K562 (cell line): ENCODE results near the gene DUSP16. TPM values are rescaled to one million over a fixed set of nuclear protein-coding genes. Genes with fewer than 3 reads are reported as not detected.

Experiments used
- ATAC-seq: fragments of 200-7000 bp; cut with Tn5 transposase; 3 replicates; pipeline ENCODE4 v1.9.1; 2020; ENCODE audit warnings: moderate library complexity
- BruUV-seq: library from RNA; stranded (reverse); fragments of 400-500 nt; replicated peaks from 2 replicates; lab custom pipeline; 2021; lab: Mats Ljungman, UMichigan
- CTCF ChIA-PET: fragments of 300-600 bp; formaldehyde crosslinking; extraction: SDS; loops from one replicate; lab custom pipeline; 2021; ENCODE audit warnings: low intra/inter-chr PET ratio; lab: Yijun Ruan, JAX
- POLR2A ChIA-PET: fragments of 300-600, 350-650 bp; sonication (Branson Sonifier 250); formaldehyde crosslinking; extraction: SDS; loops from one replicate; lab custom pipeline; 2021; ENCODE audit warnings: antibody characterized with exemption, inconsistent platforms; lab: Yijun Ruan, JAX
- DNase-seq, 4 experiments: peaks; one replicate each; pipeline versions ENCODE4 v3.0.0 to v3.0.0-alpha.2; 2011 to 2018; ENCODE audit warnings: low spot score in 3 of 4, mixed read lengths in 3 of 4; ENCODE audit errors: extremely low read depth in 1 of 4
- FAIRE-seq: peaks from 2 replicates; lab custom pipeline; 2011; peaks lifted over from hg19 to GRCh38; lab: Jason Lieb, UNC
- H2AFZ ChIP-seq: 2 replicates; pipeline ENCODE4 v1.6.0; 2011; ENCODE audit warnings: low read depth, low read length, control low read depth, inconsistent platforms
- H3K27ac ChIP-seq: fragments of 200-600 bp; 3 replicates; pipeline ENCODE4 v1.8.0; 2011; ENCODE audit warnings: low read depth, mild to moderate bottlenecking, control low read depth, inconsistent platforms, low read length, moderate library complexity, mixed read lengths; ENCODE audit errors: extremely low read depth
- H3K27me3 ChIP-seq, 2 experiments: fragments of 300-600 bp in 1 of 2; 2 replicates in 1 of 2; 3 replicates in 1 of 2; pipeline versions ENCODE4 v1.6.0 to v1.8.0; 2011; ENCODE audit warnings: inconsistent platforms in 2 of 2, low read length in 2 of 2, mild to moderate bottlenecking in 1 of 2, mixed read lengths in 1 of 2, moderate library complexity in 1 of 2; ENCODE audit not compliant: control insufficient read depth in 2 of 2, insufficient read depth in 2 of 2
- H3K36me3 ChIP-seq: fragments of 300-600 bp; 3 replicates; pipeline ENCODE4 v1.8.0; 2011; ENCODE audit warnings: mild to moderate bottlenecking, low read length, inconsistent platforms; ENCODE audit not compliant: control insufficient read depth, insufficient read depth
- H3K4me1 ChIP-seq, 2 experiments: fragments of 200-600 bp in 1 of 2; replicated peaks in 1 of 2; 2 replicates in 1 of 2; 3 replicates in 1 of 2; pipeline versions ENCODE4 v1.5.1 to v1.8.0; 2011; ENCODE audit warnings: inconsistent platforms in 2 of 2, low read length in 2 of 2, mild to moderate bottlenecking in 1 of 2, mixed read lengths in 1 of 2, moderate library complexity in 1 of 2; ENCODE audit not compliant: control insufficient read depth in 2 of 2, insufficient read depth in 2 of 2
- H3K4me2 ChIP-seq: 2 replicates; pipeline ENCODE4 v1.6.1; 2011; ENCODE audit warnings: low read length, control low read depth, inconsistent platforms, mixed read lengths; ENCODE audit not compliant: insufficient read depth
- H3K4me3 ChIP-seq: fragments of 200-600 bp; sonication (generic), shearing (Covaris generic); 2 replicates; pipeline ENCODE4 v1.5.1; 2016; ENCODE audit warnings: control low read depth, inconsistent platforms
- H3K79me2 ChIP-seq: fragments of 200-600 bp; 3 replicates; pipeline ENCODE4 v1.8.0; 2011; ENCODE audit warnings: low read length, inconsistent platforms; ENCODE audit not compliant: control insufficient read depth, insufficient read depth
- H3K9ac ChIP-seq, 2 experiments: 2 replicates each; pipeline versions ENCODE4 v1.6.0 to v1.6.1; 2011; ENCODE audit warnings: low read depth in 2 of 2, low read length in 2 of 2, control low read depth in 1 of 2, inconsistent platforms in 1 of 2, mild to moderate bottlenecking in 1 of 2, mixed read lengths in 1 of 2; ENCODE audit not compliant: insufficient read depth in 1 of 2
- H3K9me1 ChIP-seq: one replicate; pipeline ENCODE4 v1.6.0; 2011; ENCODE audit warnings: inconsistent platforms, mild to moderate bottlenecking, low read length, moderate library complexity; ENCODE audit not compliant: control insufficient read depth, insufficient read depth
- H3K9me3 ChIP-seq: replicated peaks from 2 replicates; pipeline ENCODE4 v1.5.1; 2011; ENCODE audit warnings: low read depth, low read length, inconsistent platforms; ENCODE audit not compliant: control insufficient read depth, insufficient read depth
- H4K20me1 ChIP-seq: replicated peaks from 2 replicates; pipeline ENCODE4 v1.6.1; 2011; ENCODE audit warnings: low read length, inconsistent platforms, mixed read lengths; ENCODE audit not compliant: control insufficient read depth, insufficient read depth
- CCNT2 ChIP-seq: IDR thresholded peaks from 2 replicates; pipeline ENCODE4 v1.6.1; 2011; ENCODE audit warnings: borderline replicate concordance, low read depth, mild to moderate bottlenecking, moderate library complexity, mixed read lengths, low read length; ENCODE audit not compliant: insufficient read length; ENCODE audit errors: extremely low read depth
- EGR1 ChIP-seq: fragments of 450-650 bp; conservative IDR thresholded peaks from 2 replicates; pipeline ENCODE4 v1.6.1; 2017; ENCODE audit warnings: mild to moderate bottlenecking
- FUS ChIP-seq: fragments of 200-400 bp; formaldehyde crosslinking; optimal IDR thresholded peaks from 2 replicates; pipeline ENCODE3; 2017; ENCODE audit warnings: low read depth, low read length
- GATAD2A ChIP-seq: fragments of 450-650 bp; IDR thresholded peaks from 2 replicates; pipeline ENCODE4 v1.6.1; 2017
- MAFF ChIP-seq: IDR thresholded peaks from 2 replicates; pipeline ENCODE4 v1.6.1; 2012; ENCODE audit warnings: low read length, improper control_type of control experiment
- MAZ ChIP-seq, 2 experiments: fragments of 450-650 bp in 1 of 2; sonication (generic) in 1 of 2; formaldehyde crosslinking; IDR thresholded peaks in 1 of 2; conservative IDR thresholded peaks in 1 of 2; 2 replicates each; pipeline versions ENCODE4 v1.4.0 to v1.5.0; 2020; ENCODE audit warnings: mild to moderate bottlenecking in 1 of 2, missing genetic modification reagents in 1 of 2
- NFATC3 ChIP-seq: fragments of 450-650 bp; IDR thresholded peaks from 2 replicates; pipeline ENCODE4 v1.6.1; 2017; ENCODE audit warnings: mild to moderate bottlenecking
- RBM39 ChIP-seq: fragments of 200-400 bp; formaldehyde crosslinking; optimal IDR thresholded peaks from 2 replicates; pipeline ENCODE3; 2018; ENCODE audit warnings: low read depth, low read length
- WGBS: fragments of 100-300 bp; shearing (Covaris generic); methylation state at CpG from one replicate; pipeline ENCODE4 v1.1.6; 2016; ENCODE audit warnings: low coverage, mixed read lengths; ENCODE audit not compliant: insufficient coverage; ENCODE audit errors: missing lambda C conversion rate; 5-methylcytosine and 5-hydroxymethylcytosine counted together
- in situ Hi-C: fragments of 300-500 bp; cut with MboI; formaldehyde crosslinking; loops from 4 replicates; pipeline ENCODE4 v1.15.0; 2018; ENCODE audit warnings: inconsistent platforms, mixed read lengths
- intact Hi-C: fragments of 100-400 bp; cut with micrococcal nuclease; formaldehyde crosslinking; loops from 2 replicates; pipeline ENCODE4 v1.14.2; 2022
- polyA plus RNA-seq, 8 experiments: library from polyadenylated mRNA; depleted of rRNA in 4 of 8; stranded (reverse) in 5 of 8; unstranded in 3 of 8; fragments of >200 nt; fragmentation: Nextera tagmentation in 2 of 8; fragmentation: Illumina TruSeq in 1 of 8; extraction: Ambion mirVana in 2 of 8; extraction: Trizol in 1 of 8; gene quantifications; 2 replicates each; pipeline versions ENCODE4 v1.2.1 to v1.2.3, GENCODE V29; 2011 to 2014; ENCODE audit warnings: inconsistent platforms in 1 of 8, missing spikeins in 1 of 8
- total RNA-seq, 7 experiments: library from RNA; depleted of rRNA in 6 of 7; stranded (reverse); fragments of >200 nt in 6 of 7; fragmentation: Illumina TruSeq in 2 of 7; extraction: Trizol in 2 of 7; gene quantifications; 2 replicates each; pipeline versions ENCODE4 v1.2.1 to v1.2.3, GENCODE V29; 2011 to 2021; ENCODE audit warnings: low replicate concordance in 1 of 7
- TF ChIP-seq, protein P1 (sequence below): fragments of 250-450 bp; sonication (Bioruptor Pico); IDR thresholded peaks from 2 replicates; pipeline ENCODE4 v1.5.1; 2021; ENCODE audit warnings: mild to moderate bottlenecking
- TF ChIP-seq, protein P2 (sequence below), 3 experiments: IDR thresholded peaks in 2 of 3; conservative IDR thresholded peaks in 1 of 3; 2 replicates each; pipeline ENCODE4 v1.5.1; 2011 to 2012; ENCODE audit warnings: low read length in 3 of 3, mild to moderate bottlenecking in 3 of 3, control low read depth in 2 of 3, improper control_type of control experiment in 1 of 3, inconsistent platforms in 1 of 3, low read depth in 1 of 3, mixed read lengths in 1 of 3, moderate library complexity in 1 of 3; ENCODE audit not compliant: insufficient read depth in 2 of 3
- TF ChIP-seq, protein P3 (sequence below): fragments of 250-450 bp; sonication (Bioruptor Pico); IDR thresholded peaks from 2 replicates; pipeline ENCODE4 v1.8.0; 2022; ENCODE audit warnings: moderate library complexity, mild to moderate bottlenecking, inconsistent platforms
- TF ChIP-seq, protein P4 (sequence below): fragments of 250-450 bp; sonication (Bioruptor Pico); IDR thresholded peaks from 2 replicates; pipeline ENCODE4 v1.9.0; 2021; ENCODE audit warnings: mild to moderate bottlenecking
- TF ChIP-seq, protein P5 (sequence below): sonication (generic); formaldehyde crosslinking; IDR thresholded peaks from 2 replicates; pipeline ENCODE4 v1.8.1; 2023; ENCODE audit warnings: mild to moderate bottlenecking, missing genetic modification reagents

The DUSP16 gene
- total and polyA plus RNA-seq, 9 of the 15 experiments (the other 6 are each of a cell fraction or from before 2014, with no cell fraction given) = 0.70 to 12.3 (median 5.7) TPM

DNA sequence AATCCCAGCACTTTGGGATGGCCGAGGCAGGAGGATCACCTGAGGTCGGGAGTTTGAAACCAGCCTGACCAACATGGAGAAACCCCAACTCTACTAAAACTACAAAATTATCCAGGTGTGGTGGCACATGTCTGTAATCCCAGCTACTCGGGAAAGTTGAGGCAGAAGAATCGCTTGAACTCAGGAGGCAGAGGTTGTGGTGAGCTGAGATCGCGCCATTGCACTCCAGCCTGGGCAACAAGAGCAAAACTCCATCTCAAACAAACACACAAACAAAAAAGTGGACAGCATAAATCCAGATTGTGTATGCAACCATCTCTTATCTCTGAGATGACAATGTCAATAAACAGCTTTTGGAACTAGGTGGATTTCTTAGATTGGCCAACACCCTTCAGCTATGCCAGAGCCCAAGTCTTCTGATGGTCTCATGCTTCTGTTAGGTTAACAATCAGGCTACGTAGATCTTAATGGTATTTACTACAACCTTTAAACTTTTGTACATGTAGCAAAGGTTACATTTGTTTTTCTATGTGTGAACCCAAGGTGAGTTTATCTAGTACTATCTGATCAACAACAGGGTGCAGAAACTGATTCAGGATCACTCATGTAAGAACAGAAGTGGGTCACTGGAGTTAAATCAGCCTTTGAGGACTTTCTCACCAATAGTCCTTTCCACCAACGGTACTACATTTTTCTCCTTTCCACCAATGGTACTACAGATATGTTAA, 73.7 kb downstream of the DUSP16 start:
- Histone ChIP-seq H2AFZ (no peak overlapping the region), H4K20me1 (no peaks in the 10 kb centered on the region), H3K36me3 (peaks cover 17% of the 10 kb centered on the region; the same call in 1 of the 3 replicates), H3K4me3 (no peak overlapping the region), H3K27ac (no peak overlapping the region), H3K27me3 (no peaks in the 10 kb centered on the region), H3K79me2 (no peaks in the 10 kb centered on the region), H3K9me1 (no peaks in the 10 kb centered on the region), H3K4me1 (peaks cover 0 to 16% of the 10 kb centered on the region in 2 experiments; a peak in 3 of 5 replicates), H3K4me2 (no peak overlapping the region), H3K9me3 (no peaks in the 10 kb centered on the region), H3K9ac (no peak overlapping the region)
- in situ Hi-C loops (no loop called here), intact Hi-C loops (no loop called here)
- BruUV-seq = no TSS peak
- CTCF ChIA-PET = no interaction called here
- no peak for DNase-seq
- FAIRE-seq = no peak
- WGBS = 93% methylated on average over 6 of the region's 8 CpGs
- no peak for ATAC-seq
- POLR2A ChIA-PET = no interaction called here
- TF ChIP-seq, protein P1, sequence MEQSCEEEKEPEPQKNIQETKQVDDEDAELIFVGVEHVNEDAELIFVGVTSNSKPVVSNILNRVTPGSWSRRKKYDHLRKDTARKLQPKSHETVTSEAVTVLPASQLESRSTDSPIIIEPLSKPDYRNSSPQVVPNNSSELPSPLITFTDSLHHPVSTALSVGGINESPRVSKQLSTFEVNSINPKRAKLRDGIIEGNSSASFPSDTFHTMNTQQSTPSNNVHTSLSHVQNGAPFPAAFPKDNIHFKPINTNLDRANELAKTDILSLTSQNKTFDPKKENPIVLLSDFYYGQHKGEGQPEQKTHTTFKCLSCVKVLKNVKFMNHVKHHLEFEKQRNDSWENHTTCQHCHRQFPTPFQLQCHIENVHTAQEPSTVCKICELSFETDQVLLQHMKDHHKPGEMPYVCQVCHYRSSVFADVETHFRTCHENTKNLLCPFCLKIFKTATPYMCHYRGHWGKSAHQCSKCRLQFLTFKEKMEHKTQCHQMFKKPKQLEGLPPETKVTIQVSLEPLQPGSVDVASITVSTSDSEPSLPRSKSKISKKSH (CRISPR knock-in tag) = no peak
- TF ChIP-seq MAZ (CRISPR knock-in tag; conservative IDR thresholded peaks at IDR 0.05 in 1 of 2, IDR thresholded peaks at IDR 0.05 in 1 of 2) (no peak), CCNT2 (no peak), EGR1 (no peak), GATAD2A (no peak), MAFF (no peak), FUS (no peak), RBM39 (no peak), NFATC3 (no peak)
- TF ChIP-seq, protein P2, sequence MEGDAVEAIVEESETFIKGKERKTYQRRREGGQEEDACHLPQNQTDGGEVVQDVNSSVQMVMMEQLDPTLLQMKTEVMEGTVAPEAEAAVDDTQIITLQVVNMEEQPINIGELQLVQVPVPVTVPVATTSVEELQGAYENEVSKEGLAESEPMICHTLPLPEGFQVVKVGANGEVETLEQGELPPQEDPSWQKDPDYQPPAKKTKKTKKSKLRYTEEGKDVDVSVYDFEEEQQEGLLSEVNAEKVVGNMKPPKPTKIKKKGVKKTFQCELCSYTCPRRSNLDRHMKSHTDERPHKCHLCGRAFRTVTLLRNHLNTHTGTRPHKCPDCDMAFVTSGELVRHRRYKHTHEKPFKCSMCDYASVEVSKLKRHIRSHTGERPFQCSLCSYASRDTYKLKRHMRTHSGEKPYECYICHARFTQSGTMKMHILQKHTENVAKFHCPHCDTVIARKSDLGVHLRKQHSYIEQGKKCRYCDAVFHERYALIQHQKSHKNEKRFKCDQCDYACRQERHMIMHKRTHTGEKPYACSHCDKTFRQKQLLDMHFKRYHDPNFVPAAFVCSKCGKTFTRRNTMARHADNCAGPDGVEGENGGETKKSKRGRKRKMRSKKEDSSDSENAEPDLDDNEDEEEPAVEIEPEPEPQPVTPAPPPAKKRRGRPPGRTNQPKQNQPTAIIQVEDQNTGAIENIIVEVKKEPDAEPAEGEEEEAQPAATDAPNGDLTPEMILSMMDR (IDR thresholded peaks at IDR 0.05 in 2 of 3, conservative IDR thresholded peaks at IDR 0.05 in 1 of 3; ENCODE audit: insufficient read depth in 2 of 3, low read depth in 1 of 3, low read length in 3 of 3) = no peak
- TF ChIP-seq, protein P3, sequence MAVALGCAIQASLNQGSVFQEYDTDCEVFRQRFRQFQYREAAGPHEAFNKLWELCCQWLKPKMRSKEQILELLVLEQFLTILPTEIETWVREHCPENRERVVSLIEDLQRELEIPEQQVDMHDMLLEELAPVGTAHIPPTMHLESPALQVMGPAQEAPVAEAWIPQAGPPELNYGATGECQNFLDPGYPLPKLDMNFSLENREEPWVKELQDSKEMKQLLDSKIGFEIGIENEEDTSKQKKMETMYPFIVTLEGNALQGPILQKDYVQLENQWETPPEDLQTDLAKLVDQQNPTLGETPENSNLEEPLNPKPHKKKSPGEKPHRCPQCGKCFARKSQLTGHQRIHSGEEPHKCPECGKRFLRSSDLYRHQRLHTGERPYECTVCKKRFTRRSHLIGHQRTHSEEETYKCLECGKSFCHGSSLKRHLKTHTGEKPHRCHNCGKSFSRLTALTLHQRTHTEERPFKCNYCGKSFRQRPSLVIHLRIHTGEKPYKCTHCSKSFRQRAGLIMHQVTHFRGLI (CRISPR knock-in tag) = no peak
- TF ChIP-seq, protein P4, sequence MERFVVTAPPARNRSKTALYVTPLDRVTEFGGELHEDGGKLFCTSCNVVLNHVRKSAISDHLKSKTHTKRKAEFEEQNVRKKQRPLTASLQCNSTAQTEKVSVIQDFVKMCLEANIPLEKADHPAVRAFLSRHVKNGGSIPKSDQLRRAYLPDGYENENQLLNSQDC (CRISPR knock-in tag) = no peak
- TF ChIP-seq, protein P5, sequence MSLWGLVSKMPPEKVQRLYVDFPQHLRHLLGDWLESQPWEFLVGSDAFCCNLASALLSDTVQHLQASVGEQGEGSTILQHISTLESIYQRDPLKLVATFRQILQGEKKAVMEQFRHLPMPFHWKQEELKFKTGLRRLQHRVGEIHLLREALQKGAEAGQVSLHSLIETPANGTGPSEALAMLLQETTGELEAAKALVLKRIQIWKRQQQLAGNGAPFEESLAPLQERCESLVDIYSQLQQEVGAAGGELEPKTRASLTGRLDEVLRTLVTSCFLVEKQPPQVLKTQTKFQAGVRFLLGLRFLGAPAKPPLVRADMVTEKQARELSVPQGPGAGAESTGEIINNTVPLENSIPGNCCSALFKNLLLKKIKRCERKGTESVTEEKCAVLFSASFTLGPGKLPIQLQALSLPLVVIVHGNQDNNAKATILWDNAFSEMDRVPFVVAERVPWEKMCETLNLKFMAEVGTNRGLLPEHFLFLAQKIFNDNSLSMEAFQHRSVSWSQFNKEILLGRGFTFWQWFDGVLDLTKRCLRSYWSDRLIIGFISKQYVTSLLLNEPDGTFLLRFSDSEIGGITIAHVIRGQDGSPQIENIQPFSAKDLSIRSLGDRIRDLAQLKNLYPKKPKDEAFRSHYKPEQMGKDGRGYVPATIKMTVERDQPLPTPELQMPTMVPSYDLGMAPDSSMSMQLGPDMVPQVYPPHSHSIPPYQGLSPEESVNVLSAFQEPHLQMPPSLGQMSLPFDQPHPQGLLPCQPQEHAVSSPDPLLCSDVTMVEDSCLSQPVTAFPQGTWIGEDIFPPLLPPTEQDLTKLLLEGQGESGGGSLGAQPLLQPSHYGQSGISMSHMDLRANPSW (CRISPR knock-in tag) = no peak
